ENCODE results near the gene NACC2. TPM values are rescaled to one million over a fixed set of nuclear protein-coding genes. Genes with fewer than 3 reads are reported as not detected.

NACC2 gene
- total and polyA plus RNA-seq, 10 of the 15 experiments (the other 5 are each of a cell fraction or from before 2014, with no cell fraction given) = 0.66 to 14.7 (median 3.5) TPM

GRCh38 chr9:136084063-136084944 lies 10.8 kb downstream of the NACC2 start:
- no peak overlapping the region for H3K4me3 ChIP-seq
- H3K27me3 ChIP-seq (replicated peaks in 1 of 2; ENCODE audit: control insufficient read depth in 2 of 2, insufficient read depth in 2 of 2, low read length in 1 of 2) = no peaks in the 10 kb centered on the region
- H4K20me1 ChIP-seq (ENCODE audit: control insufficient read depth, insufficient read depth) = no peaks in the 10 kb centered on the region
- ChIA-PET POLR2A (interaction anchor here (0.7 kb wide), 1 partner anchor 1305 kb away, joined by 6 read pairs; no protein-coding TSS in a partner anchor), CTCF (no interaction called here), RAD21 (ENCODE audit: unreplicated experiment) (no interaction called here), SMC1A (ENCODE audit: uncharacterized antibody, unreplicated experiment) (no interaction called here)
- 80% methylated on average over 33 of the region's 33 CpGs for WGBS (ENCODE audit: insufficient coverage, insufficient replicate concordance, low lambda C conversion rate, missing lambda C conversion rate)
- no peaks in the 10 kb centered on the region for H3K9me3 ChIP-seq (replicated peaks; ENCODE audit: control insufficient read depth, insufficient read depth, low read length)
- no peak overlapping the region for H3K4me2 ChIP-seq (ENCODE audit: control insufficient read depth, insufficient read depth)
- H3K36me3 ChIP-seq (ENCODE audit: control insufficient read depth in 2 of 2, insufficient read depth in 2 of 2, low read length in 1 of 2) = no peaks in the 10 kb centered on the region; a peak in 1 of 4 replicates
- peaks cover 6% of the 10 kb centered on the region for H3K4me1 ChIP-seq (ENCODE audit: control insufficient read depth, insufficient read depth, low read length)
- H2AFZ ChIP-seq (ENCODE audit: control insufficient read depth, low read depth, low read length) = no peak overlapping the region
- no peak overlapping the region for H3K27ac ChIP-seq (ENCODE audit: control insufficient read depth, insufficient read depth)
- no peak for TF ChIP-seq CHD2 (IDR thresholded peaks at IDR 0.05; ENCODE audit: borderline replicate concordance, low read depth, low read length)
- no peak for TF ChIP-seq RB1 (IDR thresholded peaks at IDR 0.05; ENCODE audit: borderline replicate concordance)
- TF ChIP-seq DPF2 (IDR thresholded peaks at IDR 0.05) = no peak
- TF ChIP-seq SIN3A (IDR thresholded peaks at IDR 0.05; ENCODE audit: low read depth, low read length) = no peak
- no peak for TF ChIP-seq MYB (IDR thresholded peaks at IDR 0.05; ENCODE audit: borderline replicate concordance, low read depth, low read length)
- TF ChIP-seq CHD4 (IDR thresholded peaks at IDR 0.05) = no peak
- in situ Hi-C loops (cut with MboI) = no loop called here
- H3K79me2 ChIP-seq (ENCODE audit: control insufficient read depth, insufficient read depth, low read length) = peaks cover under 1% of the 10 kb centered on the region; the same call in 1 of the 2 replicates
- intact Hi-C loops (cut with micrococcal nuclease; ENCODE audit: unreplicated experiment) = no loop called here
- DNase-seq (ENCODE audit: low read depth, low spot score) (no peak), ATAC-seq (no peak), FAIRE-seq (no peak)
- no TSS peak for BruUV-seq (replicated peaks)
- no peak overlapping the region for H3K9ac ChIP-seq (ENCODE audit: control insufficient read depth, insufficient read depth, low read length)

GRCh38 chr9:136083558-136084062 lies 11.5 kb downstream of the NACC2 start:
- no peak overlapping the region for H2AFZ ChIP-seq (ENCODE audit: control insufficient read depth, low read depth, low read length)
- no peaks in the 10 kb centered on the region for H4K20me1 ChIP-seq (ENCODE audit: control insufficient read depth, insufficient read depth)
- DNase-seq (ENCODE audit: low read depth, low spot score) (no peak), FAIRE-seq (no peak), ATAC-seq (no peak)
- H3K79me2 ChIP-seq (ENCODE audit: control insufficient read depth, insufficient read depth, low read length) = no peaks in the 10 kb centered on the region; the same call in 1 of the 2 replicates
- intact Hi-C loops (cut with micrococcal nuclease; ENCODE audit: unreplicated experiment) (no loop called here), in situ Hi-C loops (cut with MboI) (no loop called here)
- no peaks in the 10 kb centered on the region for H3K4me1 ChIP-seq (ENCODE audit: control insufficient read depth, insufficient read depth, low read length)
- H3K36me3 ChIP-seq (ENCODE audit: control insufficient read depth in 2 of 2, insufficient read depth in 2 of 2, low read length in 1 of 2) = no peaks in the 10 kb centered on the region; a peak in 1 of 4 replicates
- H3K9ac ChIP-seq (ENCODE audit: control insufficient read depth, insufficient read depth, low read length) = no peak overlapping the region
- H3K9me3 ChIP-seq (replicated peaks; ENCODE audit: control insufficient read depth, insufficient read depth, low read length) = no peaks in the 10 kb centered on the region
- POLR2A ChIA-PET = no interaction called here
- RAD21 ChIA-PET (ENCODE audit: unreplicated experiment) = no interaction called here
- H3K27me3 ChIP-seq (replicated peaks in 1 of 2; ENCODE audit: control insufficient read depth in 2 of 2, insufficient read depth in 2 of 2, low read length in 1 of 2) = no peaks in the 10 kb centered on the region
- no peak overlapping the region for H3K4me2 ChIP-seq (ENCODE audit: control insufficient read depth, insufficient read depth)
- no peak overlapping the region for H3K4me3 ChIP-seq
- WGBS (ENCODE audit: insufficient coverage, insufficient replicate concordance, low lambda C conversion rate, missing lambda C conversion rate) = 61% methylated on average over 24 of the region's 24 CpGs
- CTCF ChIA-PET = no interaction called here
- no peak overlapping the region for H3K27ac ChIP-seq (ENCODE audit: control insufficient read depth, insufficient read depth)
- SMC1A ChIA-PET (ENCODE audit: uncharacterized antibody, unreplicated experiment) = no interaction called here
- no TSS peak for BruUV-seq (replicated peaks)
- TF ChIP-seq ZNF622 (IDR thresholded peaks at IDR 0.05) = no peak
- no peak for TF ChIP-seq PRDM15 (CRISPR knock-in tag; IDR thresholded peaks at IDR 0.05)
- TF ChIP-seq EGR1 (IDR thresholded peaks at IDR 0.05; ENCODE audit: borderline replicate concordance in 1 of 2, low read depth in 2 of 2, low read length in 2 of 2) = no peak
- no peak for TF ChIP-seq ZNF217 (IDR thresholded peaks at IDR 0.05)
- TF ChIP-seq USF1 (IDR thresholded peaks at IDR 0.05; ENCODE audit: borderline replicate concordance, extremely low read length, insufficient read depth, low read depth, low read length) = no peak

Data from GM12878 (cell line).